GM12892 (cell line): ENCODE data around the gene GLIS1.

Source experiments
- DNase-seq: peaks from one replicate; pipeline ENCODE4 v3.0.0; 2011; ENCODE audit not compliant: insufficient read length
- FAIRE-seq: peaks from 2 replicates; lab custom pipeline; 2011; peaks lifted over from hg19 to GRCh38; lab: Jason Lieb, UNC
- POLR2A ChIP-seq: IDR thresholded peaks from 2 replicates; pipeline ENCODE4 v1.6.1; 2011; ENCODE audit warnings: low read depth, low read length, control low read depth
- POLR2AphosphoS5 ChIP-seq: IDR thresholded peaks from 2 replicates; pipeline ENCODE4 v1.6.1; 2011; ENCODE audit warnings: low read depth, low read length, control low read depth
- TAF1 ChIP-seq: IDR thresholded peaks from 2 replicates; pipeline ENCODE4 v1.6.1; 2011; ENCODE audit warnings: low read depth, mild to moderate bottlenecking, control low read depth, low read length, borderline replicate concordance

GLIS1 gene

GRCh38 chr1:53619367-53620060 is 119.5 kb downstream of the GLIS1 start:
- no peak for FAIRE-seq
- no peak for DNase-seq
- TF ChIP-seq TAF1 = no peak
- TF ChIP-seq POLR2AphosphoS5 = no peak
- TF ChIP-seq POLR2A = no peak

- TF ChIP-seq POLR2AphosphoS5 (no peak), TAF1 (no peak), POLR2A (no peak)
- FAIRE-seq = no peak
- DNase-seq = no peak
These were observed 120.2 kb downstream of the GLIS1 start for GRCh38 chr1:53618500-53619366.

- FAIRE-seq = no peak
- TF ChIP-seq POLR2AphosphoS5 (no peak), TAF1 (no peak), POLR2A (no peak)
- DNase-seq = no peak
These were observed 121.0 kb downstream of the GLIS1 start for GRCh38 chr1:53617851-53618499.

GRCh38 chr1:53617382-53617781 is 121.6 kb downstream of the GLIS1 start:
- no peak for DNase-seq
- no peak for FAIRE-seq
- TF ChIP-seq POLR2AphosphoS5 = no peak
- no peak for TF ChIP-seq POLR2A
- no peak for TF ChIP-seq TAF1

GRCh38 chr1:53616927-53617326 is 122.0 kb downstream of the GLIS1 start:
- no peak for TF ChIP-seq POLR2AphosphoS5
- DNase-seq = no peak
- no peak for FAIRE-seq

GRCh38 chr1:53616511-53616910 is 122.5 kb downstream of the GLIS1 start:
- no peak for FAIRE-seq

GRCh38 chr1:53615101-53615500 is 123.9 kb downstream of the GLIS1 start:
- DNase-seq (no peak), FAIRE-seq (no peak)
- TF ChIP-seq POLR2AphosphoS5 = no peak
- TF ChIP-seq TAF1 = no peak
- TF ChIP-seq POLR2A = no peak

More at GRCh38 chr1:53616511-53616910, 122.5 kb downstream of the GLIS1 start:
- no peak for DNase-seq
- TF ChIP-seq POLR2AphosphoS5 (no peak), TAF1 (no peak)

GRCh38 chr1:53614231-53615021 is 124.5 kb downstream of the GLIS1 start:
- FAIRE-seq (no peak), DNase-seq (no peak)
- no peak for TF ChIP-seq POLR2AphosphoS5
- TF ChIP-seq TAF1 = no peak
- TF ChIP-seq POLR2A = no peak

GRCh38 chr1:53608676-53609075 is 130.3 kb downstream of the GLIS1 start:
- TF ChIP-seq POLR2A = no peak
- no peak for TF ChIP-seq POLR2AphosphoS5
- TF ChIP-seq TAF1 = no peak
- FAIRE-seq = no peak
- no peak for DNase-seq

- FAIRE-seq (no peak), DNase-seq (no peak)
- no peak for TF ChIP-seq POLR2A
- no peak for TF ChIP-seq TAF1
- no peak for TF ChIP-seq POLR2AphosphoS5
These were observed 130.9 kb downstream of the GLIS1 start for GRCh38 chr1:53608071-53608470.

GRCh38 chr1:53606651-53607051 is 132.3 kb downstream of the GLIS1 start:
- no peak for TF ChIP-seq POLR2A
- TF ChIP-seq TAF1 = no peak
- no peak for TF ChIP-seq POLR2AphosphoS5
- FAIRE-seq (no peak), DNase-seq (no peak)

- FAIRE-seq (no peak), DNase-seq (no peak)
- TF ChIP-seq POLR2A = no peak
- TF ChIP-seq POLR2AphosphoS5 = no peak
- TF ChIP-seq TAF1 = no peak
These were observed 132.8 kb downstream of the GLIS1 start for GRCh38 chr1:53606197-53606596.
